Heart left ventricle (tissue), 13 donors: ENCODE measurements around the gene AKTIP.

ENCODE experiments used
- CTCF ChIP-seq, 12 donors: fragments of 200-600 bp; sonication (generic) in 4 of 12; IDR thresholded peaks; one replicate each; pipeline versions ENCODE4 v1.5.0 to v1.8.0; 2018 to 2022; ENCODE audit warnings: antibody characterized with exemption in 12 of 12, mild to moderate bottlenecking in 5 of 12
- POLR2A ChIP-seq, 2 donors: fragments of 450-650 bp; IDR thresholded peaks; one replicate each; pipeline ENCODE4 v1.6.1; 2017; ENCODE audit warnings: antibody characterized with exemption in 2 of 2, mild to moderate bottlenecking in 2 of 2, moderate library complexity in 2 of 2
- donor health status: ischemic (EF 13 %, LVEDD 7.1; RV severe dilation, severe dysfunction).
- donor health status: DM: no; HTN: yes; CAD: no.
- donor health status: DM: no; HTN: no; CAD: no.
- donor health status: ischemic (EF 25% LVEDD 6.9; RV normal size, moderate dysfunction).
- donor health status: ischemic (EF 25% LVEDD 5.7; RV mildly dilated, moderate dysfunction).
- donor health status: ischemic (EF 35%, LVEDD 5.7; RV mildly dilated, moderate dysfunction).
- donor health status: nonischemic (EF 11% LVEDD 7.7; RV severe dilation, severe dysfunction).
- donor health status: DM: yes; HTN: yes; CAD: no.
- donor health status: PGD.
- donor health status: ischemic (EF 29% LVEDD 5.4; RV normal size, mild dysfunction).
- donor health status: nonischemic (EF 23%, LVEDD 6.1; RV moderate dilation, normal function).

- no peak for TF ChIP-seq POLR2A (IDR thresholded peaks at IDR 0.05)
- TF ChIP-seq CTCF (IDR thresholded peaks at IDR 0.05), result peak; percentile 91 to 99 (median 96)
Measured at GRCh38 chr16:53509906-53510703, 7.1 kb upstream of the AKTIP start.
